ENCODE results near the gene ATF7.

The ATF7 gene

GRCh38 chr12:53593031-53593430 lies 33.2 kb downstream of the ATF7 start:
- no peak for DNase-seq (ENCODE audit: extremely low read depth, low read depth)
- no peak overlapping the region for H3K4me3 ChIP-seq (replicated peaks; ENCODE audit: low read depth, low read length)
- no peak for TF ChIP-seq CTCF (IDR thresholded peaks at IDR 0.05; ENCODE audit: low read depth, low read length, missing control alignments)

GRCh38 chr12:53592426-53592825 lies 33.8 kb downstream of the ATF7 start:
- no peak for DNase-seq (ENCODE audit: extremely low read depth, low read depth)
- no peak for TF ChIP-seq CTCF (IDR thresholded peaks at IDR 0.05; ENCODE audit: low read depth, low read length, missing control alignments)

GRCh38 chr12:53591301-53592206 lies 34.6 kb downstream of the ATF7 start:
- no peak overlapping the region for H3K4me3 ChIP-seq (replicated peaks; ENCODE audit: low read depth, low read length)
- TF ChIP-seq CTCF (IDR thresholded peaks at IDR 0.05; ENCODE audit: low read depth, low read length, missing control alignments): no peak
- no peak for DNase-seq (ENCODE audit: extremely low read depth, low read depth)

More at GRCh38 chr12:53592426-53592825, 33.8 kb downstream of the ATF7 start:
- H3K4me3 ChIP-seq (replicated peaks; ENCODE audit: low read depth, low read length): no peak overlapping the region

GRCh38 chr12:53590652-53591051 lies 35.5 kb downstream of the ATF7 start:
- no peak overlapping the region for H3K4me3 ChIP-seq (replicated peaks; ENCODE audit: low read depth, low read length)
- TF ChIP-seq CTCF (IDR thresholded peaks at IDR 0.05; ENCODE audit: low read depth, low read length, missing control alignments): no peak

DNA sequence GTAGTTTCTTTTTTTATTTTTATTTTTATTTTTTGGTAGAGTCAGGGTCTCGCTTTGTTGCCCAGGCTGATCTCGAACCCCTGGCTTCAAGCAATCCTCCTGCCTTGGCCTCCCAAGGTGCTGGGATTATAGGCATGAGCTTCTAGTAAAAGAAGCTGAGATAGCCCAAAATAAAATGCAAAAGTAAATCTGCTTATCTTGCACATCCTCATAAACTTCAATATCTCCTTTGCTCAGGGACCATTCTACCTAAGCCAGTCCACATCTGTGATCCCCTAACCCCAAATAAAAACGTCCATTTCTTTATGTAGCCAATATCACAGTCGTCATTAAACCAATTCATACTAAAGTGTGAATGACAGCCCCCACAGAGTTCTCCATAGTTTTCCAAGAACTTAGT lies 36.3 kb downstream of the ATF7 start:
- H3K4me3 ChIP-seq (replicated peaks; ENCODE audit: low read depth, low read length): no peak overlapping the region
- DNase-seq (ENCODE audit: extremely low read depth, low read depth): no peak
- TF ChIP-seq CTCF (IDR thresholded peaks at IDR 0.05; ENCODE audit: low read depth, low read length, missing control alignments): no peak

More at GRCh38 chr12:53590652-53591051, 35.5 kb downstream of the ATF7 start:
- DNase-seq (ENCODE audit: extremely low read depth, low read depth): no peak

DNA sequence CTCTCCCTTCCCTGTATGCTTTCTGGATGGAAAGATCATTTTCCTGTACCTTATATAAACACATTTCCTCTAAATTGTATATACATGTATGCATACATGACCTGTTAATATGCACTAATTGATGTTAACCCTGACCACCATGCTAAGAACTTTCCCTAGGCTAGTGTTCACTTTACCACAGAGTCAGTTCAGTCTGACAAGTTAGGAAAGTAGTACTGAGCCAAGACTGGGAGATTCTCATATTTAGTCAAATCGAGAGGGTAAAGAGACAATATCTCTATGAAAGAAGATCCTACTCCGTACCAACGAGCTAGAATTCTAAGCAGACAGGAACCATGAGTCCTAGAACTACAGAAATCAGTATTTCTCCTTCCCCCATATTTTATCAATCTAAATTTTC lies 36.8 kb downstream of the ATF7 start:
- DNase-seq (ENCODE audit: extremely low read depth, low read depth): no peak
- no peak overlapping the region for H3K4me3 ChIP-seq (replicated peaks; ENCODE audit: low read depth, low read length)
- no peak for TF ChIP-seq CTCF (IDR thresholded peaks at IDR 0.05; ENCODE audit: low read depth, low read length, missing control alignments)

Measured in HFF-Myc (cell line).